GM23248 (cell line): ENCODE measurements around the gene FKBP8.

Experiments
- EZH2 ChIP-seq: fragments of 200-600 bp; sonication (generic); IDR thresholded peaks from 2 replicates; pipeline ENCODE4 v1.6.1; 2018; ENCODE audit warnings: antibody characterized with exemption, mild to moderate bottlenecking; ENCODE audit not compliant: insufficient read depth, poor library complexity, severe bottlenecking
- EZH2phosphoT487 ChIP-seq: fragments of 200-600 bp; sonication (generic); IDR thresholded peaks from 2 replicates; pipeline ENCODE4 v1.6.1; 2018; ENCODE audit warnings: antibody characterized with exemption, moderate library complexity, mild to moderate bottlenecking, low read depth; ENCODE audit not compliant: insufficient read depth

- TF ChIP-seq EZH2phosphoT487 (no peak), EZH2 (no peak)
These were observed 28.4 kb upstream of the FKBP8 start, which contains the start of gene UBA52 for GRCh38 chr19:18571564-18572344.
